ENCODE results near the gene TGM4.

The TGM4 gene

GRCh38 chr3:44874308-44874707 is at the start of gene TGM4:
TGM4 (plus strand) TSS chr3:44874608; CDS start chr3:44874679, 71 bp downstream.
- ChIA-PET POLR2A (no interaction called here), CTCF (no interaction called here)
- TF ChIP-seq CTCF (IDR thresholded peaks at IDR 0.05; ENCODE audit: control extremely low read depth, extremely low read depth, low read depth, missing control alignments): no peak
- no peak for DNase-seq (ENCODE audit: extremely low spot score)

- ChIA-PET POLR2A (no interaction called here), CTCF (interaction anchor here (1.1 to 2.7 kb wide), 5 partner anchors 9 to 25 kb away, joined by 3 to 10 read pairs (median 5); no protein-coding TSS in a partner anchor)
- no peak for TF ChIP-seq CTCF (IDR thresholded peaks at IDR 0.05; ENCODE audit: control extremely low read depth, extremely low read depth, low read depth, missing control alignments)
These were observed 49.0 kb upstream of the TGM4 start for GRCh38 chr3:44825264-44825925.

GRCh38 chr3:44827196-44827595 is 47.2 kb upstream of the TGM4 start:
- no peak for DNase-seq (ENCODE audit: extremely low spot score)
- POLR2A ChIA-PET: no interaction called here
- CTCF ChIA-PET: interaction anchor here (1.6 to 2.2 kb wide), 2 partner anchors 13 to 17 kb away, joined by 3 to 4 read pairs; no protein-coding TSS in a partner anchor
- no peak for TF ChIP-seq CTCF (IDR thresholded peaks at IDR 0.05; ENCODE audit: control extremely low read depth, extremely low read depth, low read depth, missing control alignments)

More at GRCh38 chr3:44825264-44825925, 49.0 kb upstream of the TGM4 start:
- peak; percentile 45 for DNase-seq (ENCODE audit: extremely low spot score)

GRCh38 chr3:44831232-44831631 is 43.2 kb upstream of the TGM4 start:
- no peak for DNase-seq (ENCODE audit: extremely low spot score)
- no peak for TF ChIP-seq CTCF (IDR thresholded peaks at IDR 0.05; ENCODE audit: control extremely low read depth, extremely low read depth, low read depth, missing control alignments)
- CTCF ChIA-PET: interaction anchor here (1.2 to 1.5 kb wide), 2 partner anchors 13 to 22 kb away, joined by 3 to 4 read pairs; no protein-coding TSS in a partner anchor
- POLR2A ChIA-PET: no interaction called here

- ChIA-PET POLR2A (no interaction called here), CTCF (interaction anchor here (1.0 to 1.2 kb wide), 2 partner anchors 13 to 494 kb away, joined by 3 read pairs; partner anchors contain the start of gene TCAIM)
- no peak for TF ChIP-seq CTCF (IDR thresholded peaks at IDR 0.05; ENCODE audit: control extremely low read depth, extremely low read depth, low read depth, missing control alignments)
- no peak for DNase-seq (ENCODE audit: extremely low spot score)
These were observed 42.4 kb upstream of the TGM4 start for GRCh38 chr3:44832032-44832431.

- no peak for DNase-seq (ENCODE audit: extremely low spot score)
- ChIA-PET CTCF (interaction anchor here (1.0 to 2.5 kb wide), 2 partner anchors 8 to 495 kb away, joined by 3 to 10 read pairs; partner anchors contain the start of gene TCAIM), POLR2A (no interaction called here)
- TF ChIP-seq CTCF (IDR thresholded peaks at IDR 0.05; ENCODE audit: control extremely low read depth, extremely low read depth, low read depth, missing control alignments): no peak
These were observed 41.4 kb upstream of the TGM4 start for GRCh38 chr3:44832965-44833364.
